WTC11 (cell line): Measurements from ENCODE around the gene FBLN2. TPM values are rescaled to one million over a fixed set of nuclear protein-coding genes. Genes with fewer than 3 reads are reported as not detected.

Experiments used
- ATAC-seq: fragments of 200-7000 bp; cut with Tn5 transposase; 2 replicates; pipeline ENCODE4 v1.10.0; 2021; ENCODE audit warnings: mild to moderate bottlenecking, moderate library complexity
- CTCF ChIA-PET: fragments of 300-600 bp; sonication (Branson Sonifier 250); formaldehyde crosslinking; loops from one replicate; lab custom pipeline; 2021; ENCODE audit warnings: antibody characterized with exemption; lab: Charles Lee
- POLR2A ChIA-PET: fragments of 350-600 bp; sonication (Branson Sonifier 250); formaldehyde crosslinking; loops from one replicate; lab custom pipeline; 2021; ENCODE audit warnings: antibody characterized with exemption; lab: Charles Lee
- DNase-seq: peaks from one replicate; pipeline ENCODE4 v3.0.0; 2021; ENCODE audit warnings: low spot score
- H3K27ac Mint-ChIP-seq: 2 replicates; pipeline ENCODE4 v1.8.0; 2021; ENCODE audit warnings: mixed read lengths
- H3K27me3 Mint-ChIP-seq: 2 replicates; pipeline ENCODE4 v1.8.0; 2021; ENCODE audit warnings: low read depth, mild to moderate bottlenecking, moderate library complexity, mixed read lengths
- H3K36me3 Mint-ChIP-seq: 2 replicates; pipeline ENCODE4 v1.8.0; 2021; ENCODE audit warnings: mixed read lengths
- H3K4me1 Mint-ChIP-seq: 2 replicates; pipeline ENCODE4 v1.8.0; 2022; ENCODE audit warnings: mixed read lengths
- H3K4me3 Mint-ChIP-seq: 2 replicates; pipeline ENCODE4 v1.8.0; 2021; ENCODE audit warnings: mild to moderate bottlenecking, moderate library complexity, mixed read lengths
- H3K9me3 Mint-ChIP-seq: 2 replicates; pipeline ENCODE4 v1.8.0; 2021; ENCODE audit warnings: mixed read lengths
- ATF1 ChIP-seq: sonication (generic); formaldehyde crosslinking; IDR thresholded peaks from 2 replicates; pipeline ENCODE4 v1.8.1; 2023; ENCODE audit warnings: mild to moderate bottlenecking, moderate library complexity, missing genetic modification reagents
- ESRRA ChIP-seq: sonication (generic); formaldehyde crosslinking; IDR thresholded peaks from 2 replicates; pipeline ENCODE4 v1.8.1; 2022; ENCODE audit warnings: mild to moderate bottlenecking, missing genetic modification reagents, borderline replicate concordance
- FOXP1 ChIP-seq: sonication (generic); formaldehyde crosslinking; IDR thresholded peaks from 2 replicates; pipeline ENCODE4 v1.8.0; 2022; ENCODE audit warnings: missing genetic modification reagents, mild to moderate bottlenecking, moderate library complexity, borderline replicate concordance
- HMGA2 ChIP-seq: fragments of 250-450 bp; sonication (Bioruptor Pico); IDR thresholded peaks from 2 replicates; pipeline ENCODE4 v1.4.0; 2021; ENCODE audit warnings: mild to moderate bottlenecking, moderate library complexity
- NFE2L1 ChIP-seq: sonication (generic); formaldehyde crosslinking; IDR thresholded peaks from 2 replicates; pipeline ENCODE4 v1.8.1; 2023; ENCODE audit warnings: missing genetic modification reagents
- PRRX2 ChIP-seq: fragments of 250-450 bp; sonication (Bioruptor Pico); IDR thresholded peaks from 2 replicates; pipeline ENCODE4 v1.8.0; 2021; ENCODE audit warnings: mild to moderate bottlenecking
- SMAD3 ChIP-seq: sonication (generic); formaldehyde crosslinking; IDR thresholded peaks from 2 replicates; pipeline ENCODE4 v1.8.0; 2022; ENCODE audit warnings: missing genetic modification reagents, mild to moderate bottlenecking, borderline replicate concordance
- SMAD4 ChIP-seq: sonication (generic); formaldehyde crosslinking; IDR thresholded peaks from 2 replicates; pipeline ENCODE4 v1.8.0; 2022; ENCODE audit warnings: mild to moderate bottlenecking, missing genetic modification reagents
- SOX15 ChIP-seq: fragments of 250-450 bp; sonication (Bioruptor Pico); IDR thresholded peaks from 2 replicates; pipeline ENCODE4 v1.9.0; 2021; ENCODE audit warnings: mild to moderate bottlenecking
- ZNF138 ChIP-seq: sonication (generic); formaldehyde crosslinking; conservative IDR thresholded peaks from 2 replicates; pipeline ENCODE4 v1.8.1; 2022; ENCODE audit warnings: mild to moderate bottlenecking, moderate library complexity, missing genetic modification reagents
- ZNF219 ChIP-seq: sonication (generic); formaldehyde crosslinking; IDR thresholded peaks from 2 replicates; pipeline ENCODE4 v1.8.0; 2023; ENCODE audit warnings: missing genetic modification reagents, mild to moderate bottlenecking, borderline replicate concordance
- ZNF423 ChIP-seq: fragments of 250-450 bp; sonication (Bioruptor Pico); IDR thresholded peaks from 2 replicates; pipeline ENCODE4 v2.1.2; 2022; ENCODE audit warnings: mild to moderate bottlenecking, moderate library complexity
- total RNA-seq: library from RNA; stranded (reverse); gene quantifications from 3 replicates; pipeline ENCODE4 v1.2.3, GENCODE V29; 2021
- TF ChIP-seq, protein P1 (sequence below): sonication (generic); formaldehyde crosslinking; IDR thresholded peaks from 2 replicates; pipeline ENCODE4 v1.8.0; 2023; ENCODE audit warnings: missing genetic modification reagents, mild to moderate bottlenecking, borderline replicate concordance
- TF ChIP-seq, protein P2 (sequence below): fragments of 250-450 bp; sonication (Bioruptor Pico); conservative IDR thresholded peaks from 2 replicates; pipeline ENCODE4 v1.9.0; 2021; ENCODE audit warnings: mild to moderate bottlenecking
- TF ChIP-seq, protein P3 (sequence below): sonication (generic); formaldehyde crosslinking; IDR thresholded peaks from 2 replicates; pipeline ENCODE4 v1.8.0; 2023; ENCODE audit warnings: mild to moderate bottlenecking, missing genetic modification reagents
- TF ChIP-seq, protein P4 (sequence below): sonication (generic); formaldehyde crosslinking; IDR thresholded peaks from 2 replicates; pipeline ENCODE4 v1.8.0; 2023; ENCODE audit warnings: missing genetic modification reagents
- TF ChIP-seq, protein P5 (sequence below): fragments of 250-450 bp; sonication (Bioruptor Pico); IDR thresholded peaks from 2 replicates; pipeline ENCODE4 v2.1.2; 2022; ENCODE audit warnings: mild to moderate bottlenecking, moderate library complexity
- TF ChIP-seq, protein P6 (sequence below): sonication (generic); formaldehyde crosslinking; conservative IDR thresholded peaks from 2 replicates; pipeline ENCODE4 v1.8.1; 2022; ENCODE audit warnings: mild to moderate bottlenecking, missing genetic modification reagents
- TF ChIP-seq, protein P7 (sequence below): sonication (generic); formaldehyde crosslinking; IDR thresholded peaks from 2 replicates; pipeline ENCODE4 v1.8.1; 2022; ENCODE audit warnings: missing genetic modification reagents, borderline replicate concordance

FBLN2 gene
- total RNA-seq, 1 experiment from 2014 or later, result 20.7 TPM

DNA sequence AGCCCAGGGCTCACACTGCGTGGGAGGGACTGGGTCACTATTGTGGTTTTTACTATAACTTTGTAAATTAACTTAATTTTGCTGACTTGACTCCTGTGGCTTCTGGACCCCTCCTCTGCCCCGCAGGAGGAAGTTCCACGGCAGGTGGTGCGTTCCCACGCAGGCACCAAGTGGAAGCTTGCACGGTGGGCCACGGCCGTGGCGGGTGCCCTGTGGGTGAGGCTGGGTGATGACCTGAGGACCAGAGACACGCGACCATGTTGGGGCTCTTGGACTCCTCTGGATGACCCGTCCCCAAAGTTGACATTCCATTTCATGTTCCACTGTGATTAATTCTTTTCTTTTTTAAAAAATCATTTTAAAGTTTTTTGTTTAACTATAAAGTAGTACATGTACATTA, 89.0 kb downstream of the FBLN2 start (continued):
- TF ChIP-seq, protein P1, sequence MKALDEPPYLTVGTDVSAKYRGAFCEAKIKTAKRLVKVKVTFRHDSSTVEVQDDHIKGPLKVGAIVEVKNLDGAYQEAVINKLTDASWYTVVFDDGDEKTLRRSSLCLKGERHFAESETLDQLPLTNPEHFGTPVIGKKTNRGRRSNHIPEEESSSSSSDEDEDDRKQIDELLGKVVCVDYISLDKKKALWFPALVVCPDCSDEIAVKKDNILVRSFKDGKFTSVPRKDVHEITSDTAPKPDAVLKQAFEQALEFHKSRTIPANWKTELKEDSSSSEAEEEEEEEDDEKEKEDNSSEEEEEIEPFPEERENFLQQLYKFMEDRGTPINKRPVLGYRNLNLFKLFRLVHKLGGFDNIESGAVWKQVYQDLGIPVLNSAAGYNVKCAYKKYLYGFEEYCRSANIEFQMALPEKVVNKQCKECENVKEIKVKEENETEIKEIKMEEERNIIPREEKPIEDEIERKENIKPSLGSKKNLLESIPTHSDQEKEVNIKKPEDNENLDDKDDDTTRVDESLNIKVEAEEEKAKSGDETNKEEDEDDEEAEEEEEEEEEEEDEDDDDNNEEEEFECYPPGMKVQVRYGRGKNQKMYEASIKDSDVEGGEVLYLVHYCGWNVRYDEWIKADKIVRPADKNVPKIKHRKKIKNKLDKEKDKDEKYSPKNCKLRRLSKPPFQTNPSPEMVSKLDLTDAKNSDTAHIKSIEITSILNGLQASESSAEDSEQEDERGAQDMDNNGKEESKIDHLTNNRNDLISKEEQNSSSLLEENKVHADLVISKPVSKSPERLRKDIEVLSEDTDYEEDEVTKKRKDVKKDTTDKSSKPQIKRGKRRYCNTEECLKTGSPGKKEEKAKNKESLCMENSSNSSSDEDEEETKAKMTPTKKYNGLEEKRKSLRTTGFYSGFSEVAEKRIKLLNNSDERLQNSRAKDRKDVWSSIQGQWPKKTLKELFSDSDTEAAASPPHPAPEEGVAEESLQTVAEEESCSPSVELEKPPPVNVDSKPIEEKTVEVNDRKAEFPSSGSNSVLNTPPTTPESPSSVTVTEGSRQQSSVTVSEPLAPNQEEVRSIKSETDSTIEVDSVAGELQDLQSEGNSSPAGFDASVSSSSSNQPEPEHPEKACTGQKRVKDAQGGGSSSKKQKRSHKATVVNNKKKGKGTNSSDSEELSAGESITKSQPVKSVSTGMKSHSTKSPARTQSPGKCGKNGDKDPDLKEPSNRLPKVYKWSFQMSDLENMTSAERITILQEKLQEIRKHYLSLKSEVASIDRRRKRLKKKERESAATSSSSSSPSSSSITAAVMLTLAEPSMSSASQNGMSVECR (CRISPR knock-in tag), result no peak
- no peak for TF ChIP-seq NFE2L1 (CRISPR knock-in tag)
- no peak for TF ChIP-seq ZNF219 (CRISPR knock-in tag)
- no peak for TF ChIP-seq ZNF138 (CRISPR knock-in tag)
- TF ChIP-seq, protein P2, sequence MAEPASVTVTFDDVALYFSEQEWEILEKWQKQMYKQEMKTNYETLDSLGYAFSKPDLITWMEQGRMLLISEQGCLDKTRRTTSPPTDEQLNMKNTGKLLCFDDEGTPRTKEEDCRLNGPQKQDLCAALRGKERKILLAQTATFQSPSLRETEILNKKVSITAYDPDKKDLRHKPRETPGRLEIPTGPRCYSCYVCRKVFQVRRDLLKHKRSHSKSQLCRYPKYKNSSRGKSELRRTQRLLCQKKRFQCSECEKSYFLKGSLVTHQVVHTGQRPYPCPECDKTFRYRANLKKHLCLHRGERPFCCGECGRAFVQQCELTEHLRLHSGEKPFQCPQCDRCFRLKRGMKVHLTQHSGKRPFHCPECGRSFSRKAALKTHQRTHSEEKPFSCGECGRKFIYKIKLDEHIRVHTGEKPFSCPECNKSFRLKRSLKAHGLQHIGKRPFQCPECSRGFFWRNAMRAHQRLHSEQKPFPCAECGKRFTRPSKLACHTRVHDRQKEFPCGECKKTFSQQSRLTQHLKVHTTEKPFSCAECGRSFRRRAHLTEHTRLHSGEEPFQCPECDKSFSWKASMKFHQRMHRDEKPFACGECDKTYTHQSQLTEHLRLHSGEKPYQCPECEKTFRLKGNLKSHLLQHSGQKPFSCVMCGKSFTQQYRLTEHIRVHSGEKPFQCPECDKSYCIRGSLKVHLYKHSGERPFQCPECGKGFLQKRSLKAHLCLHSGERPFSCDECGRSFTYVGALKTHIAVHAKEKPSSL, result no peak
- TF ChIP-seq SMAD4 (CRISPR knock-in tag), result no peak
- TF ChIP-seq, protein P3, sequence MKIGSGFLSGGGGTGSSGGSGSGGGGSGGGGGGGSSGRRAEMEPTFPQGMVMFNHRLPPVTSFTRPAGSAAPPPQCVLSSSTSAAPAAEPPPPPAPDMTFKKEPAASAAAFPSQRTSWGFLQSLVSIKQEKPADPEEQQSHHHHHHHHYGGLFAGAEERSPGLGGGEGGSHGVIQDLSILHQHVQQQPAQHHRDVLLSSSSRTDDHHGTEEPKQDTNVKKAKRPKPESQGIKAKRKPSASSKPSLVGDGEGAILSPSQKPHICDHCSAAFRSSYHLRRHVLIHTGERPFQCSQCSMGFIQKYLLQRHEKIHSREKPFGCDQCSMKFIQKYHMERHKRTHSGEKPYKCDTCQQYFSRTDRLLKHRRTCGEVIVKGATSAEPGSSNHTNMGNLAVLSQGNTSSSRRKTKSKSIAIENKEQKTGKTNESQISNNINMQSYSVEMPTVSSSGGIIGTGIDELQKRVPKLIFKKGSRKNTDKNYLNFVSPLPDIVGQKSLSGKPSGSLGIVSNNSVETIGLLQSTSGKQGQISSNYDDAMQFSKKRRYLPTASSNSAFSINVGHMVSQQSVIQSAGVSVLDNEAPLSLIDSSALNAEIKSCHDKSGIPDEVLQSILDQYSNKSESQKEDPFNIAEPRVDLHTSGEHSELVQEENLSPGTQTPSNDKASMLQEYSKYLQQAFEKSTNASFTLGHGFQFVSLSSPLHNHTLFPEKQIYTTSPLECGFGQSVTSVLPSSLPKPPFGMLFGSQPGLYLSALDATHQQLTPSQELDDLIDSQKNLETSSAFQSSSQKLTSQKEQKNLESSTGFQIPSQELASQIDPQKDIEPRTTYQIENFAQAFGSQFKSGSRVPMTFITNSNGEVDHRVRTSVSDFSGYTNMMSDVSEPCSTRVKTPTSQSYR, result no peak
- no peak for TF ChIP-seq ESRRA (CRISPR knock-in tag)
- no peak for TF ChIP-seq ZNF423 (CRISPR knock-in tag)
- TF ChIP-seq, protein P4, sequence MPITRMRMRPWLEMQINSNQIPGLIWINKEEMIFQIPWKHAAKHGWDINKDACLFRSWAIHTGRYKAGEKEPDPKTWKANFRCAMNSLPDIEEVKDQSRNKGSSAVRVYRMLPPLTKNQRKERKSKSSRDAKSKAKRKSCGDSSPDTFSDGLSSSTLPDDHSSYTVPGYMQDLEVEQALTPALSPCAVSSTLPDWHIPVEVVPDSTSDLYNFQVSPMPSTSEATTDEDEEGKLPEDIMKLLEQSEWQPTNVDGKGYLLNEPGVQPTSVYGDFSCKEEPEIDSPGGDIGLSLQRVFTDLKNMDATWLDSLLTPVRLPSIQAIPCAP (CRISPR knock-in tag), result no peak

DNA sequence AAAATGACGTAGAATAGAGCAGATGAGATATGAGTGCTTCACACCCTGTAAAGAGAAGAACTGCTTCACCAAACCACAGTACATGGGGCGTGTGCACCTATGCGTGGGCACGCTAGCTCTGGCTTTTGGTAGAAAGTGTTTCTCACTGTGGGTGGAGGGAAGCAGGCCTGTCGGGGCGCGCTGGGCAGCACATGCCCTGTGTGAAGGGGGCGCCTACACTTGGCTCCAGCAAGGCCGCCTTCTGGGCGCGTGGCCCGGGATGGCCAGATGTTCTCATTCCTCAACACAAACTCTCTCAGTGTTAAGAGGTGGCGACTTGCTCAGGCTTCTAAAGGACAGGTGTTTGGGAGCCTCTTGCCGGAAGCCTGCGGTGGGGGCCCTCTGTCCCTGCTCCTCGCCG, 90.0 kb downstream of the FBLN2 start:
- ChIA-PET POLR2A (no interaction called here), CTCF (interaction anchor here (1.7 to 4.0 kb wide), 3 partner anchors 9 to 145 kb away, joined by 4 to 19 read pairs (median 7); no protein-coding TSS in a partner anchor)
- Mint-ChIP-seq H3K27ac (no peak overlapping the region), H3K4me1 (no peaks in the 10 kb centered on the region), H3K36me3 (no peaks in the 10 kb centered on the region), H3K4me3 (no peak overlapping the region), H3K27me3 (no peaks in the 10 kb centered on the region; the same call in 1 of the 2 replicates), H3K9me3 (no peaks in the 10 kb centered on the region)
- ATAC-seq (no peak), DNase-seq (no peak)
- TF ChIP-seq SMAD3 (no peak), HMGA2 (CRISPR knock-in tag) (no peak), SOX15 (CRISPR knock-in tag) (no peak), ATF1 (CRISPR knock-in tag) (no peak), FOXP1 (CRISPR knock-in tag) (no peak), PRRX2 (CRISPR knock-in tag) (no peak)
- TF ChIP-seq, protein P5, sequence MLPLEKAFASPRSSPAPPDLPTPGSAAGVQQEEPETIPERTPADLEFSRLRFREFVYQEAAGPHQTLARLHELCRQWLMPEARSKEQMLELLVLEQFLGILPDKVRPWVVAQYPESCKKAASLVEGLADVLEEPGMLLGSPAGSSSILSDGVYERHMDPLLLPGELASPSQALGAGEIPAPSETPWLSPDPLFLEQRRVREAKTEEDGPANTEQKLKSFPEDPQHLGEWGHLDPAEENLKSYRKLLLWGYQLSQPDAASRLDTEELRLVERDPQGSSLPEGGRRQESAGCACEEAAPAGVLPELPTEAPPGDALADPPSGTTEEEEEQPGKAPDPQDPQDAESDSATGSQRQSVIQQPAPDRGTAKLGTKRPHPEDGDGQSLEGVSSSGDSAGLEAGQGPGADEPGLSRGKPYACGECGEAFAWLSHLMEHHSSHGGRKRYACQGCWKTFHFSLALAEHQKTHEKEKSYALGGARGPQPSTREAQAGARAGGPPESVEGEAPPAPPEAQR (CRISPR knock-in tag), result no peak
- TF ChIP-seq, protein P6, sequence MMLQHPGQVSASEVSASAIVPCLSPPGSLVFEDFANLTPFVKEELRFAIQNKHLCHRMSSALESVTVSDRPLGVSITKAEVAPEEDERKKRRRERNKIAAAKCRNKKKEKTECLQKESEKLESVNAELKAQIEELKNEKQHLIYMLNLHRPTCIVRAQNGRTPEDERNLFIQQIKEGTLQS (CRISPR knock-in tag), result no peak
- TF ChIP-seq, protein P3, result no peak
- TF ChIP-seq, protein P7, sequence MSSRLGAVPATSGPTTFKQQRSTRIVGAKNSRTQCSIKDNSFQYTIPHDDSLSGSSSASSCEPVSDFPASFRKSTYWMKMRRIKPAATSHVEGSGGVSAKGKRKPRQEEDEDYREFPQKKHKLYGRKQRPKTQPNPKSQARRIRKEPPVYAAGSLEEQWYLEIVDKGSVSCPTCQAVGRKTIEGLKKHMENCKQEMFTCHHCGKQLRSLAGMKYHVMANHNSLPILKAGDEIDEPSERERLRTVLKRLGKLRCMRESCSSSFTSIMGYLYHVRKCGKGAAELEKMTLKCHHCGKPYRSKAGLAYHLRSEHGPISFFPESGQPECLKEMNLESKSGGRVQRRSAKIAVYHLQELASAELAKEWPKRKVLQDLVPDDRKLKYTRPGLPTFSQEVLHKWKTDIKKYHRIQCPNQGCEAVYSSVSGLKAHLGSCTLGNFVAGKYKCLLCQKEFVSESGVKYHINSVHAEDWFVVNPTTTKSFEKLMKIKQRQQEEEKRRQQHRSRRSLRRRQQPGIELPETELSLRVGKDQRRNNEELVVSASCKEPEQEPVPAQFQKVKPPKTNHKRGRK (CRISPR knock-in tag), result no peak
